Breast epithelium (tissue), 3 donors: ENCODE results near the gene DPH6.

Experiments
- POLR2A ChIP-seq: fragments of 450-650 bp; IDR thresholded peaks from one replicate; pipeline ENCODE4 v1.6.1; 2016; ENCODE audit warnings: antibody characterized with exemption, mild to moderate bottlenecking, moderate library complexity
- POLR2AphosphoS5 ChIP-seq, 3 donors: sonication (generic); formaldehyde crosslinking; IDR thresholded peaks; one replicate each; pipeline ENCODE4 v1.6.1; 2017; ENCODE audit warnings: antibody characterized with exemption in 3 of 3
- TF ChIP-seq, protein P1 (sequence below), 3 donors: fragments of 450-650 bp; IDR thresholded peaks; one replicate each; pipeline ENCODE4 v1.5.1; 2016 to 2017; ENCODE audit warnings: antibody characterized with exemption in 3 of 3, mild to moderate bottlenecking in 3 of 3, moderate library complexity in 3 of 3

DNA sequence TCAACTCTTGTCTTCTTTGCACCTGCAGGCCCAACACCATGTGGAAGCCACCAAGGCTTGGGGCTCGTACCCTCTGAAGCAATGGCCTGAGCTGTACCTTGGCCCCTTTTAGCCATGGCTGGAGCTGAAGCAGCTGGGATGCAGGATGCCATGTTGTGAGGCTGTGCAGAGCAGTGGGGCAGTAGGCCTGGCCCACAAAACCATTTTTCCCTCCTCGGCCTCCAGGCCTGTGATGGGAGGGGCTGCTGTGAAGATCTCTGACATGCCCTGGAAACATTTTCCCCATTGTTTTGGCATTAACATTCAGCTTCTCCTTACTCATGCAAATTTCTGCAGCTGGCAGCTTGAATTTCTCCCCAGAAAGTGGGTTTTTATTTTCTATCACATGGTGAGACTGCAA, 58.5 kb downstream of the DPH6 start:
- TF ChIP-seq, protein P1, sequence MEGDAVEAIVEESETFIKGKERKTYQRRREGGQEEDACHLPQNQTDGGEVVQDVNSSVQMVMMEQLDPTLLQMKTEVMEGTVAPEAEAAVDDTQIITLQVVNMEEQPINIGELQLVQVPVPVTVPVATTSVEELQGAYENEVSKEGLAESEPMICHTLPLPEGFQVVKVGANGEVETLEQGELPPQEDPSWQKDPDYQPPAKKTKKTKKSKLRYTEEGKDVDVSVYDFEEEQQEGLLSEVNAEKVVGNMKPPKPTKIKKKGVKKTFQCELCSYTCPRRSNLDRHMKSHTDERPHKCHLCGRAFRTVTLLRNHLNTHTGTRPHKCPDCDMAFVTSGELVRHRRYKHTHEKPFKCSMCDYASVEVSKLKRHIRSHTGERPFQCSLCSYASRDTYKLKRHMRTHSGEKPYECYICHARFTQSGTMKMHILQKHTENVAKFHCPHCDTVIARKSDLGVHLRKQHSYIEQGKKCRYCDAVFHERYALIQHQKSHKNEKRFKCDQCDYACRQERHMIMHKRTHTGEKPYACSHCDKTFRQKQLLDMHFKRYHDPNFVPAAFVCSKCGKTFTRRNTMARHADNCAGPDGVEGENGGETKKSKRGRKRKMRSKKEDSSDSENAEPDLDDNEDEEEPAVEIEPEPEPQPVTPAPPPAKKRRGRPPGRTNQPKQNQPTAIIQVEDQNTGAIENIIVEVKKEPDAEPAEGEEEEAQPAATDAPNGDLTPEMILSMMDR (IDR thresholded peaks at IDR 0.05), result no peak
- TF ChIP-seq POLR2A (no peak), POLR2AphosphoS5 (IDR thresholded peaks at IDR 0.05) (no peak)
